Dermis microvascular lymphatic vessel endothelial cell (primary cell): ENCODE measurements around the gene GLI3. TPM values are rescaled to one million over a fixed set of nuclear protein-coding genes. Genes with fewer than 3 reads are reported as not detected.
A peak's percentile ranks its signal among the peaks of the same experiment; 100 is the strongest.

Source experiments
- DNase-seq, 2 donors: peaks; one replicate each; pipeline versions ENCODE4 v3.0.0 to v3.0.0-alpha.2; 2010; ENCODE audit warnings: low read depth in 2 of 2
- total RNA-seq: library from RNA; depleted of rRNA; stranded (reverse); fragments of >200 nt; gene quantifications from 2 replicates; pipeline ENCODE4 v1.2.1, GENCODE V29; 2014

Gene GLI3
- total RNA-seq, 1 donor from 2014 or later: 0.26 TPM

DNA sequence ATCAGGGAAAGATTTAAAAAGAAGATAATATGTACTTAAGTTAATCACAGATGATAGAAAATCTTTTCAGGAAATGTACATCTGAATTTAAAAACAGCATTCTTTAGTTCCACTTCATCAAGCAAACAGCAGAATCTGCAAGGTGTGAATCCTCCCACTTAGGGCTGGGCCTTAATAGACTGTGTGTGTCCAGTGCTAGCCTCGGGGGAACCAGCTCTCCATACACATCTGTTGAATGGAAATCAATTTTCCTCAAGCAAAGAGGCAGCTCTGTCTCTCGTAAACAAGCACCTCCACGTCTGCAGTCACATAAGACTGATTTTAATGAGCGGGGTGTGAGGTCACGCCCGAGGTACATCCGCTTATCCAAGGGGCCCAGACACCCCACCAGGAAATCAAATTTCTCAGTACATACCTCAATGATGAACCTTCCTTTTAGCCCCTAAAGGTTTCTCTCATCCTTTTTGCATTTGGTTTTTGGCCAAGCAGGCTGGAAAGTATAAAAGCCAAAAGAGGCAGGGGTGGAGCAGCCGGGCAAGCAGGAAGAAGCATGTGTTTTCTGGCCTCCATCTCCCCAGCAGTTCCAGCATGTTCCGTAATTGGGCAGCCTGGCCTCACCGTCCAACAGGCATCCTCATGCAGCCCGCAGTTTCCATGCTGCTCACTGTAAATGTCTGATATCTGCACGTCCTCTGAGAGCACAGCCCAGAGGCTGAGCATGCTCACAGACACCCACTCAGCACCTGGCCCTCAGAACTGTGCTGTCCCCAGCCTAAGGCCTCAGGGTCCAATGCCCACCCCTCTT lies 131.3 kb downstream of the GLI3 start:
- no peak for DNase-seq

DNA sequence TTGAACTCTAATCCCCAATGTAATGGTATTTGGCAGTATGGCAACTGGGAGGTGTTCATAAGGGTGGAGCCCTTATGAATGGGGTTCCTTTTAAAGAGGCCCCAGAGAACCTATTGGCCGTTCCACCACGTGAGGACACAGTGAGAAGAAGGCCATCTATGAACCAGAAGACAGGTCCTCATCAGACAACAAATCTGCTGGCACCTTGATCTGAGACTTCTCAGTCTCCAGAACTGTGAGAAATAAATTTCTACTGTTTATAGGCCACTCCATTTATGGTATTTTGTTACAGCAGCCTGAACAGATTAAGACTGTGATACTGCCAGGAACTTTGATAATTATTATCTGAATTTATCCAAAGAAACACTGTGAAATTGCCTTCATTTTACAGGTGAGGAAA lies 132.3 kb downstream of the GLI3 start:
- no peak for DNase-seq

DNA sequence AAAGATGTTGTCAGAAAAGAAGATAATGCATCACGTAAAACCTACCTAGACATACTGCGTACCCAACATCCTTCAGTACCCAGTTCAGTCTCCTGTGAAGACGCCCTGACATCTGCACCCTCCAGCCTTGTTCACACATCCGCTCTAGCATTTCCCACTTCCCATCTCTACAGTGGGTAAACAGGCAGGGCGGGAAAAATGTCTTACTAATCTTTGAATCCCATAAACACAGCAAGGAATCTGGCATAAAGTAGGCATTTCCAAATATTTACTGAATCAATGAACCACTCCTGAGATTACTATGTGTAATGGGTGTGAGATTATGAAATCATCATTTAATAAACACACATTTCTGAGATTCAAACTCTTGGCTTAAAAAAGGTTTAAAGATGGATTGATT lies 132.8 kb downstream of the GLI3 start:
- DNase-seq: no peak

DNA sequence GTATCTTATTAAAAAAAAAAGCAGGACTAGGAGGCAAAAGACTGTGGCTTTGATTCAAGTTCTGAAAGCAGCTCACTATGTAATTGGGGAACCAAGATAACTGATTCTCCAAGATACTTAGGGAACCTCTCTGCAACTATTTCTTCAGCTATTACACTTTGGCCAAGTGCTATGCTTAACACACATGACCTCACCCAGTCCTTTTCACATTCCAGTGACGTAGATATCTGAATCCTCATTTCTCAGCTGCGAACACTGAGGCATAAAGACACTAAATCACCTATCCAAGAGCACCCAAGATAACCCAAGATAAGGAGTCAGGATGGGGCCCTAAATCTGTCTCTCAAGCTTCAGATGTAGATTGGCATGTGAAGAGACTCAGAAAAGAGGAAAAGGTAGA lies 133.6 kb downstream of the GLI3 start:
- no peak for DNase-seq

DNA sequence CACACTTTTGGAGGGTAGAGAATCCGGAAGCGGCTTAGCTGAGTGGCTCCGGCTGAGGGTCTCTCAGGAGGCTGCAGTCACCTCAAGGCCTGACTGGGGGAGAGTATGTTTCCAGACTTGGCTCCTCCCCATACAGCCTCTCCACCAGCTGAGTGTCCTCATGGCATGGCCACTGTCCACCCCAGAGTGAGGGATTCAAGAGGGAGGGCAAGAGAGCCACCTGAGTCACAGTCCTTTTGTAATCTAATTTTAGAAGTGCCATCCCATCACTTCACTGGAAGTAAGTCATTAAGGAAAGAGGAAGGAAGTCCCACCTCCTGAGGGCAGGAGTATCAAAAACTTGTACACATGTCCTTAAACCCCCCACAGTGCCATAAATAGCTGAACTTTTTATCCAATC lies 134.0 kb downstream of the GLI3 start:
- DNase-seq: no peak

DNA sequence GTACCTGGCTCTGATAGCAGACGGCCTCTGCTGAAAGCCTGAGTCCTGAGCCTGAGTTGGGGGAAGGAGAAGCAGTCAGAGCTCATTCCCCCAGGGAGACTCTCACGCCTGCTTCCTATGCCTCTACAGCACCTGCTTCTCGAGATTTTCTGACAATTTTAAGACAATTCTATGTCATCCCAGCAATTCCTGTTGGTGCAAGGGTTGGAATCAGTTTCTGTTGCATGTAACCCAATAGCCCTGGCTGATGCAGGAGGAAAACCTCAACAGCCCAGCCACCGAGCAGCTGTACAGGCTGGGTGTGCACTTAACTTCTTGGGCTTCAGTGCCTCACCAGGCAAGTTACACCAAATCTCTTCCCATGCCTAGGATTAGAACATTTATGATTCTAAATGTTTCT lies 134.7 kb downstream of the GLI3 start:
- DNase-seq: no peak

DNA sequence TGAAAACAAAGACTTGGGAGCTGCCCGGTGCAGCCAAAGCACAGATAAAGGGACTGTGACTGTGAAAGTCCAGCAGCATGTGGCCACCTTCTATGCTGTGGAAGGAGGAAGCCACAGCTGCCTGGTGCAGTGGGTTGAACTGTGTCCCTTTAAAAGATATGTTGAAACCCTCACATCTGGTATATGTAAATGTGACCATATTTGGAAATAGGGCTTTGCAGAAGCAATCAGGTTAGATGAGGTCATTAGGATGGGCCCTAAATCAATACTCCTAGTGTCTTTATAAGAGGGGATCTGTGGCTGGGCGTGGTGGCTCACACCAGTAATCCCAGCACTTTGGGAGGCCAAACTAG lies 136.9 kb downstream of the GLI3 start:
- no peak for DNase-seq

DNA sequence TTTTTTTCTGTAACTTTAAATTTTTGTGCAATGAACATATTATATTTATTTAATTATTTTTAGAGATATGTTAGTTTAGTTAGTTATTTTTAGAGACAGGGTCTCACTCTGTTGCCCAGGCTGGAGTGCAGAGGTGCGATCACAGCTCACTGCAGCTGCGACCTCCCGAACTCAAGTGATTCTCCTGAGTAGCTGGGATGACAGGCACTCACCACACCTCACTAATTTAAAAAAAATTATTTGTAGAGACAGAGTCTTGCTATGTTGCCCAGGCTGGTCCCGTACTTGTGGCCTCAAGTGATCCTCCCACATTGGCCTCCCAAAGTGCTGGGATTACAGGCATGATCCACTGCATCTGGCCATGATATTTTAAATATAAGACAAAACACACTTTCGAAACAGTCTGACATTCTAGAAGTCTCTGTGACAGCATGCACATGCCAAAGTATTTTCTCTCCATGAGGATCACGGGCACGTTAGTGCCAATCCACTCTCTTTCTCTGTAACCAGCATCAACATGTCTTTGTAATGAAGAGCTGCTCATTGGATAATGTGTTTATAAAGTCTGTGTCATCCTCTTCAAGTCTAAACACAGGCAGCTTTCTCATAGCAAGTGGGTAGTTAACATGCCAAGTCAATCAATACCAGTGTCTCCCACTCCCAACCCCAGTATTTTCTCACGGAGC lies 137.4 kb downstream of the GLI3 start:
- DNase-seq: no peak

DNA sequence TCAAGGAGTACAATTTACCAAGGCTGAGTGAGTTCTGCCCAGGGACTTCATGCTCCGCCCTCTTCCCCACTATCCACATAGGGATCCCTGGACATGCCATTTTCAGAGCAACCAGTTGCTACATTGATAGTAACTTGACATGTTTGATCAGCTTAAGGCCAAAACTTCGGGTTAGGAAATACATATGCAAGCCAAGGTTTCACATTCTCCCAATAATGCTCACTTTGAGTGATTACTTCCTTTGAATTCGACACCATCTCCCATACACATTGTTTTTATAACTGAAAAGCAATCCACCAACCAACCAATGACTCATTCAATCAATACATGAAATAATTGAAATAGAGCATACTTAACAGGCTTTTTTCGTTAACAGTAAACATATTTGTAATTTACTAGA lies 137.9 kb downstream of the GLI3 start:
- DNase-seq: no peak

DNA sequence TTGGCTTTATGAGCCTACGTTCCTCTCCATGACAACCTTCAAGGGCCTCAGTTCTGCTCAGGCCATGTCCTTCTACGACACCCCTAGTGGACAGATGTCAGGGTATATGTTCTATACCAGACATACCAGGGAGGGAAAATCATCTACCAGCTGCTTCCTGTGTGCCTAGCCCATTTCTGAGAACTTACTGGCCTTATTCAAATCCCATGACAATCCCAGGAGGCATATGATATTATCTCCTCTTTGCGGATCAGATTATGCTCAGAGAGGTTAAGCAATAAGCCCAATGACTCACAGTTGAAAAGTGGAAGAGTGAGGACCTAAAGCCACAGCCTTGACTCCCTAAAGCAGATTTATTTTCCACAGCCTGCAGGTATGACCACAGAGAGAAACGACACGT lies 139.3 kb downstream of the GLI3 start:
- peak in 1 of 2 donors; percentile 15 for DNase-seq

DNA sequence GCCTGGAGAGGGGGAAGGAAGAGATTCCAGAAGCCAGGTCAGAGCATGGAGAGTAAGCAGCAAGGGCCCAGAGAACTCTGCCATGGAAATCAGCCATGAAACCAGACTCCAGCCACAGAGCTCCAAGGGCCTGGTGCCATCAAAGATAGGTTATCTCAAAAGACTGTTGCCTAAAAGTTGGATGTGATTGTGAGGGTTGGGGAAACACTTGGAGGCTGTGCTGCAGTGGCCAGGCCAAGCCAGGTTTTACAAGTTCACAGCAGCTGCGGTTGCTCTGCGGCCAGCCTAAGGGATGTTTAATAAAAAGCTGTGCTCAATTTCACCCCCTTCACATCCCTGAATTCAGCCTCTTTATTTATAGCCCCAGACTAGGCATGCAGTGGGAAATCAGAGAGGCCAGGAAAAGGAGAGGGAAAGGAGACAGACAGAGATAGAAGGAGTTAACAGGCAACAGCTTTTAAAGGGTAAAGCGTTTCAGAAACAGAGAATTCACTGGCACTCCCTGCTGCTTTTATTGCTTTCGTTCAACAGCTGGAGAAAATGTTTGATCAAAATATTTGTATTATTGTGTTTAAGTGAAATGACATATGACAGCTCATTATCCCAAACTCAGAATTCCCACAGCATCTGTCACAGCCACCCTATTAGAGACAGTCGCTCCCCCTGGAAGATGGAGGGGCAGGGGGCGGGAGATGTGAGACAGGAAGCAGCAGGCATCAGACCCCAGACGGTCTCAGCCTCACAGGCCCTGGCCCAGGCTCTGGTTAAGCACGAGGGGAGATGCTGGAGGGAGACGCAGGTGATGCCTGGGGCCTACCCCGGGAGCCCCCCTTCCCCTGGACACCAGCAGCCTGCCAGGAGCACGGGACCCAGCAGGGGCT lies 140.1 kb downstream of the GLI3 start:
- no peak for DNase-seq

DNA sequence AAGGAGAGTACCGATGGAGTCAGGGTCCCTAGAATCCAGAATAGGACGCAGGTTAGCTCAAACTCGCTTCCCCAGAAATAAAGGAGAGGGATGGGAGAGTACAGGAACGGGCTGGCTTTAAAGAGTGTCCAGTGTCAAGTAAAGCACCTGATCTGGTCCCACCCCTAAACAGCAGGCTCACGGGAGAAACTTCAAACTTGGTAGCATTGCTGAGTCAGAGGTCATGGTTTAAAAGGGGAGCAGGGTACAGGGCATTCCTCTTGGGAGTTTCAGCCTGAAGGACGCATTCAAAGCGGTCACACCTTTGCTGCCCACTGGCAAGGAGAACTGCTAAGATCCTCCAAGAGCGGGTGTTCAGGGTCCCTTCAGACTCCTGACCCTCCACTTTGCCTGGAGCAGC lies 140.7 kb downstream of the GLI3 start:
- DNase-seq: no peak

DNA sequence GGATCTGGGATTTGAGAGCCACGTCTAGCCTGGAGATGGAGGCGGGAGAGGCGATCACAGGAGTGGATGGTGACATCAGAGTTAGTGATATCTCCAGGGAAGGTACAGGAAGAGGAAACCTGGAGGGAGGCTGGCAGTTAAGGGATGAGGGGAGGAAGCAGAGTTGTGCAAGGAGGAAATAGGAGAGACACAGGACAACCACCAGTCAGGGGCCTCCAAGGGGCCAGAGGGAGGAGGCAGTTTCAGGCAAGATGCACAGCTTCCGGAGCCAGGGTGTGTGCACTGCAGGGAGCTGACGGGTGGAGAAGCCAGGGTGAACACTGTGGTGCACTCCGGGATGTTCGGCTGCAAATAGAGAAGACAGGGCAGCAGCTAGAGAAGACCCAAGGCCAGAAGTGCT lies 141.2 kb downstream of the GLI3 start:
- DNase-seq: no peak

DNA sequence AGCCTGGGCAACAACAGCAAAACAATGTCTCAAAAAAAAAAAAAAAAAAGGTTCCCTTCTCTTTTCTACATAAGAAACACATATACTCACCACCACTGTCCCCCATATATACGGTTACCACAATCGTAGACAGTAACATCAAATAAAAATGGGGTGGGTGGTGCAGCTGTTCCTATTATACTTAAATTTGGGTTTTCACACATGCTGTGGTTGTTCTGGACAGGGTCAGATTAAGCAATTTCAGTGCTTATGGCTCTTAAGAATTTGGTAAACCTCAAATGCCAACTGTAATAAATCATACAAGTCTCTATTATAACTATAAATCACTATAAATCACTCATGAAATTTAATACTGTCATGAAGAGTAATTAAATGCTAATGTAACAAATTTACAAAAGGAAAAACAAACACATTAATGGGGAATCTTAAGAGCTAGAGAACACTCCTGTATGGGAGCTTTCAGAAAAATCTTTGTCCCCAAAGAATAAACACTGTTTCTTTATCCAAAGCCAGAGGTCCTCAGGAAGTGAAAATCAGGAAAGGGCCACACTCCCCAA lies 143.6 kb downstream of the GLI3 start:
- DNase-seq: no peak

DNA sequence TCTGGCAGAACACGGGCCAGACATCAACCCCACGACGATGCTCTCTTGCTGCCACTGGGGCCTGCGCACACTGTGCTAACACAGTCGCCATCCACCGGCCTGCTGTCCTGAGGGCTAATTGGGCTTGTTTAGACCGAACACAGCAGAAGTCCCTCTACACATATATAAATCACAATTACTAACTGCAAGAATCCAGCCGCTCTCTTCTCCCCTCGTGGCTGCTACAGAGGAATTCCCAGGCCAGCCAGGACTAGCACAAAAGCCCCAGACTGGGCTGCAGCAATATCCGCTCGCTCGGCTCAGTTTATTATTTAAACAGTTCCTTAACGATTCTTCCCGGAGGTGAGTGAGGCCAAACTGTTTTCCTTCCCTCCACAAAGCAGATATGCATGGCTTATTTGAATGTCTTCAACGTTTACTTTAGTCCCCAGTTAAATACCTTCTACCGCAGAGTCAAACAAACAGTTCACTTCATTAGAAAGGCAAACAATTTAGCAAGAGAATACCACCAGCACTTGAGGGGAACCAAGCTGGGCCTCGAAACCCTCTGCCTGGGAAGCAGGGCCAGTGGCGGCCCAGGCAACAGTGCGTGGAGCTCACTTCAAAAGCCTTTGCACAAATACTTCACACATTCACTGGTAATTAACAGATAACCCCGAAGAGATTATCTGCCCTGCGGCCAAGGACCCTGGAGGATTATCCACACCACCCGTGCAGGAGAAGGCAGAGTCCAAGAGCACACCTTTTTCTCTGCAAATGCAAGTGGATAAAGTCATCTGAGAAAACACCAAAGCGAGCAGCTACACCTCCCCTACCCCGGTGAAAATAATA lies 145.3 kb downstream of the GLI3 start:
- peak in 1 of 2 donors; percentile 24 for DNase-seq

DNA sequence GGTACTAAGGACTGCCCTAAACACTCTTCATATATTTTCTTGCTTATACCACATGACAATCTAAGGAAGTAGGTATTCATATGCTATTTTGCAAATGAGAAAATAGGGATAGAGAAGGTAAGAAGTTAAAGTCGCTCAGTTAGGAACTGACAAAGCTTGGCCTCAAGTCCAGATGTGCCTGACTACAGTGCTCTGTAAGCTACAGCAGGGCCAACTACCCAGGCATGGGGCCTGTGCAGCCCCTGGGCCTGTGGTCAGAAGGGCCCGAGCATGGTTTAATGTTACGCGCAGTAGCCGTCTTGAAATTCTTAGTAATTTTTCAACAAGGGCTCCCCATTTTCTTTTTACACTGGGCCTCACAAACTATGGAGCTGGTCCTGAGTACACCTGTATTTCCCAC lies 146.2 kb downstream of the GLI3 start:
- DNase-seq: no peak

DNA sequence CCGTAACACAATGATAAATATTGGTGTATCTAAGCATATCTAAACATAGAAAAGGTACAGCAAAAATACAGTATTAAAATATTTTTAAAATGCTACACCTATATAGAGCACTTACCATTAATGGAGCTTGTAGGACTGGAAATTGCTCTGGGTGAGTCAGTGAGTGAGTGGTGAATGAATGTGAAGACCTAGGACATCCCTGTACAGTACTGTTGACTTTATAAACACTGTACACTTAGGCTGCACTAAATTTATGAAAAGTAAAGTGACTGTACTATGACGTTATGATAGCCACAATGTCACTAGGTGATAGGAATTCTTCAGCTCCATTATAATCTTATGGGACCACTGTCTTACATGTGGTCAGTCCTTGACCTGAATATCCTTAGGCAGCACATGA lies 147.0 kb downstream of the GLI3 start:
- DNase-seq: no peak

DNA sequence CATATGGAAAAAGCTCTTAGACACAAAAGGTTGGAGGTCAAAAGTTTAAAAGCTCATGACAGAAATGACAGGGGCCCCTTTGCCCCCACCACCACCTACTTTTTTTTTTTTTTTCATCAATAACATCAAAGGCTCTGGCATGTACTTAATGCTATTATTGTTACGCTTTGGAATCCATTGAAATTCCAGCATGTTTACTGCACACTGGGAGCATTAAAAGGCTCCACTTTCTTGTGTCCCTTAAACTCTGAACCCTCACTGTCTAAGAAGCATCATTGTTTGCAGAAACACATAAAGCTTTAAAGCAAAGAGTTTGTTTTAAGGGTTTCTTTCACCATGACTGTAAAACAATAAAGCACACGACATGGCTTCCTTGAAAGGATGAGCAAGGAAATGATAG lies 149.4 kb downstream of the GLI3 start:
- DNase-seq: no peak

DNA sequence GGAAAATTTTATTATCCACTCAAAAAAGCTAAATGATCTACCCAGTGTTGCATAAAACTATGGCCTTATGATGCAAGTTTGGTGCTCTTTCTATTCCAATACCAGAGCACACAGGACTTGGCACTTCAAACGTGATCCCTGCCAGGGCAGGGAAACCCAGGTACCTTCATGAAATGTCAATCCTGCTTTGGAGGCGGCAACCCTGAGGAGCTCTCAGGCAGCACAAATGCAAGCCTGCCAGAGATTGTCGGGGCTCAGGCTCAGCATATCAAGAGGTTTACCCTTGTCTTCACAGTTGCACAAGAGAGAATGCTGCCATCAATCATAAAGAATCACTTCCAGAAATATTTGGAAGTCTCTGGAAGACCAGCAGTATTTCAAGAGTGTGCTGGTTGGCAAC lies 151.5 kb downstream of the GLI3 start:
- DNase-seq: no peak

DNA sequence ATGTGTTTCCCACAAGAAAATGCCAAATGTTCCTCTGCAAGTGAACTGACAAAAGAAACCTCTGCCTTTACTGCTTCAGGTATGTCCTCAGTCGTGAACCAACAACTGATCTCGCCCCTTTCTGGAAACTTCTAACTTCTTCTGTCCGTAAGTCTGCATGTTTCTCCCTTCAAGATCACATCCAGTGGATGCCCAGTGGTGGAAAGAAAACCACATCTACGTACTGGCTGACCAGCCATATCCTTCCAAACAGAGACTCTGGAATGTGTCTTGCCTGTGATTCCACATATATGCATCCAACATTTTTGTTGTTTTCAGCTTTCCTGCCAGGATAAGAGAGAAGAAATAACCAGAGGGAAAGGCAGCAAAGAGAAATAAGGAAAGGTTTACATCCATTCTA lies 152.7 kb downstream of the GLI3 start:
- DNase-seq: no peak

DNA sequence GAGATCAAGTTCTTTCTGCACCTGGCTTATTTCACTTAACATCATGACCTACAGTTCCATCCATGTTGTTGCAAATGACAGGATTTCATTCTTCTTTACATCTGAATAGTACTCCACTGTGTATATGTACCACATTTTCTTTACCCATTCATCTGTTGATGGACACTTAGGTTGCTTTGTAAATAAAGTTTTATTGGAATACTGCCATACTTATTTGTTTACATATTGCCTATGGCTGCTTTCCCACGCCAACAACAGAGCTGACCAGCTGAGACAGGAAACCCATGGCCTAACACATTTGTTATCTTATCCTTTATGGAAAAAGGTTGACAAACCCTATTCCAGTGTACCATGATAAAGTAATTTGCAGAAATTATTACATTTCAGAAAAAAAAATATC lies 153.7 kb downstream of the GLI3 start:
- peak in 1 of 2 donors; percentile 46 for DNase-seq
